Measurements from ENCODE around the gene FHOD3. TPM values are rescaled to one million over a fixed set of nuclear protein-coding genes. Genes with fewer than 3 reads are reported as not detected.

Gene FHOD3
- total RNA-seq, 1 experiment from 2014 or later = 22.7 TPM

- no peak overlapping the region for H3K27ac ChIP-seq (ENCODE audit: low read length)
- no peak overlapping the region for H3K4me3 ChIP-seq (ENCODE audit: low read depth in 2 of 2, low read length in 2 of 2)
- CTCF ChIA-PET = interaction anchor here (0.7 kb wide), 1 partner anchor 10 kb away, joined by 5 read pairs; no protein-coding TSS in a partner anchor
- peaks cover 3% of the 10 kb centered on the region; the same call in 1 of the 2 replicates for H3K36me3 ChIP-seq (ENCODE audit: control insufficient read depth, insufficient read depth, low read length)
- DNase-seq (ENCODE audit: low read depth, low spot score) = no peak
- BruUV-seq (replicated peaks) = no TSS peak
- POLR2A ChIA-PET = no interaction called here
- TF ChIP-seq TCF7L2 (IDR thresholded peaks at IDR 0.05; ENCODE audit: low read depth, low read length) (no peak), REST (IDR thresholded peaks at IDR 0.05; ENCODE audit: insufficient read depth in 1 of 2, low read depth in 2 of 2, low read length in 1 of 2) (no peak), CTCF (IDR thresholded peaks at IDR 0.05) (no peak), POLR2AphosphoS5 (IDR thresholded peaks at IDR 0.05; ENCODE audit: low read depth, low read length) (no peak), SIN3A (IDR thresholded peaks at IDR 0.05; ENCODE audit: borderline replicate concordance, insufficient read depth, low read depth, low read length) (no peak)
- H3K4me1 ChIP-seq (ENCODE audit: control insufficient read depth, insufficient read depth, low read length) = no peaks in the 10 kb centered on the region
- no peaks in the 10 kb centered on the region for H3K9me3 ChIP-seq (ENCODE audit: control insufficient read depth, insufficient read depth, low read depth, low read length)
- no peaks in the 10 kb centered on the region for H3K27me3 ChIP-seq (ENCODE audit: control insufficient read depth, insufficient read depth, low read length)
- no peak for ATAC-seq
- in situ Hi-C loops (cut with HindIII; ENCODE audit: low pct_unique_long_range_greater_than_20kb, low sequenced_read_pairs) = no loop called here
- intact Hi-C loops (cut with micrococcal nuclease; ENCODE audit: unreplicated experiment) = no loop called here
These were observed 521.1 kb downstream of the FHOD3 start for GRCh38 chr18:36818652-36819051.

- DNase-seq (ENCODE audit: low read depth, low spot score) (no peak), ATAC-seq (no peak)
- ChIA-PET POLR2A (no interaction called here), CTCF (no interaction called here)
- Histone ChIP-seq H3K4me1 (ENCODE audit: control insufficient read depth, insufficient read depth, low read length) (no peaks in the 10 kb centered on the region), H3K9me3 (ENCODE audit: control insufficient read depth, insufficient read depth, low read depth, low read length) (no peaks in the 10 kb centered on the region), H3K27ac (ENCODE audit: low read length) (no peak overlapping the region), H3K27me3 (ENCODE audit: control insufficient read depth, insufficient read depth, low read length) (no peaks in the 10 kb centered on the region), H3K4me3 (ENCODE audit: low read depth in 2 of 2, low read length in 2 of 2) (no peak overlapping the region), H3K36me3 (ENCODE audit: control insufficient read depth, insufficient read depth, low read length) (peaks cover 3% of the 10 kb centered on the region; the same call in 1 of the 2 replicates)
- in situ Hi-C loops (cut with HindIII; ENCODE audit: low pct_unique_long_range_greater_than_20kb, low sequenced_read_pairs) = no loop called here
- BruUV-seq (replicated peaks) = no TSS peak
- intact Hi-C loops (cut with micrococcal nuclease; ENCODE audit: unreplicated experiment) = no loop called here
- TF ChIP-seq SIN3A (IDR thresholded peaks at IDR 0.05; ENCODE audit: borderline replicate concordance, insufficient read depth, low read depth, low read length) (no peak), POLR2AphosphoS5 (IDR thresholded peaks at IDR 0.05; ENCODE audit: low read depth, low read length) (no peak)
These were observed 522.1 kb downstream of the FHOD3 start for GRCh38 chr18:36819621-36820020.

- ChIA-PET CTCF (no interaction called here), POLR2A (interaction anchor here (0.5 kb wide), 1 partner anchor 116 kb away, joined by 18 read pairs; no protein-coding TSS in a partner anchor)
- Histone ChIP-seq H3K36me3 (ENCODE audit: control insufficient read depth, insufficient read depth, low read length) (peaks cover 3% of the 10 kb centered on the region; the same call in 1 of the 2 replicates), H3K4me1 (ENCODE audit: control insufficient read depth, insufficient read depth, low read length) (no peaks in the 10 kb centered on the region), H3K27me3 (ENCODE audit: control insufficient read depth, insufficient read depth, low read length) (no peaks in the 10 kb centered on the region), H3K4me3 (ENCODE audit: low read depth in 2 of 2, low read length in 2 of 2) (no peak overlapping the region), H3K9me3 (ENCODE audit: control insufficient read depth, insufficient read depth, low read depth, low read length) (no peaks in the 10 kb centered on the region), H3K27ac (ENCODE audit: low read length) (no peak overlapping the region)
- intact Hi-C loops (cut with micrococcal nuclease; ENCODE audit: unreplicated experiment) (no loop called here), in situ Hi-C loops (cut with HindIII; ENCODE audit: low pct_unique_long_range_greater_than_20kb, low sequenced_read_pairs) (no loop called here)
- TF ChIP-seq POLR2AphosphoS5 (IDR thresholded peaks at IDR 0.05; ENCODE audit: low read depth, low read length) (no peak), SIN3A (IDR thresholded peaks at IDR 0.05; ENCODE audit: borderline replicate concordance, insufficient read depth, low read depth, low read length) (no peak), REST (IDR thresholded peaks at IDR 0.05; ENCODE audit: insufficient read depth in 1 of 2, low read depth in 2 of 2, low read length in 1 of 2) (no peak)
- BruUV-seq (replicated peaks) = no TSS peak
- DNase-seq (ENCODE audit: low read depth, low spot score) (no peak), ATAC-seq (no peak)
These were observed 524.2 kb downstream of the FHOD3 start for GRCh38 chr18:36821681-36822080.

Data from Panc1 (cell line).